Muscle of leg (tissue), 9 donors: ENCODE data around the gene MIEF1. TPM values are rescaled to one million over a fixed set of nuclear protein-coding genes. Genes with fewer than 3 reads are reported as not detected.

ENCODE experiments used
- polyA plus RNA-seq, 8 donors: library from polyadenylated mRNA; unstranded; fragments of 120-200 nt; gene quantifications; one replicate each; pipeline versions ENCODE4 v1.2.1 to v1.2.3, GENCODE V29; 2013; ENCODE audit warnings: inconsistent platforms in 1 of 8, low replicate concordance in 1 of 8; ENCODE audit not compliant: insufficient read length in 8 of 8, insufficient read depth in 1 of 8
- total RNA-seq: library from RNA; stranded (reverse); fragments of 120-200 nt; gene quantifications from one replicate; pipeline ENCODE4 v1.2.4, GENCODE V29; 2013

MIEF1 gene
- total and polyA plus RNA-seq, 9 donors, result 9.4 to 21.7 (median 18.0) TPM

Other genes with a start within 250 kb of the MIEF1 start
- 1,838 TPM for gene RPL3, start 182.7 kb upstream of the MIEF1 start, total RNA-seq
- 1,000 to 10,000 TPM; 2,740 to 3,798 (median 3,333) TPM for gene RPL3, start 182.7 kb upstream of the MIEF1 start, polyA plus RNA-seq
- gene SYNGR1, start 152.3 kb upstream of the MIEF1 start, total RNA-seq, result 6.3 TPM
- gene SYNGR1, start 152.3 kb upstream of the MIEF1 start, polyA plus RNA-seq, result 10 to 100 TPM; 12.4 to 19.8 (median 14.9) TPM
- gene TAB1, start 102.5 kb upstream of the MIEF1 start, total RNA-seq, result 13.4 TPM
- gene TAB1, start 102.5 kb upstream of the MIEF1 start, polyA plus RNA-seq, result 10 to 100 TPM; 20.3 to 27.1 (median 22.5) TPM
- gene MGAT3, start 45.3 kb upstream of the MIEF1 start, total RNA-seq, result 1.7 TPM
- 1 to 10 TPM; 3.4 to 9.6 (median 5.0) TPM for gene MGAT3, start 45.3 kb upstream of the MIEF1 start, polyA plus RNA-seq
- 307 TPM for gene ATF4, start 18.3 kb downstream of the MIEF1 start, total RNA-seq
- gene ATF4, start 18.3 kb downstream of the MIEF1 start, polyA plus RNA-seq, result 100 to 1,000 TPM; 306 to 403 (median 323) TPM
- gene RPS19BP1, start 30.5 kb downstream of the MIEF1 start, total RNA-seq, result 63.0 TPM
- 10 to 100 TPM; 43.2 to 66.6 (median 52.2) TPM for gene RPS19BP1, start 30.5 kb downstream of the MIEF1 start, polyA plus RNA-seq
- gene CACNA1I, start 68.5 kb downstream of the MIEF1 start, total RNA-seq, result 0.04 TPM
- under 1 TPM; 0.05 to 0.14 (median 0.09) TPM for gene CACNA1I, start 68.5 kb downstream of the MIEF1 start, polyA plus RNA-seq